DND-41 (cell line): ENCODE measurements around the gene CXXC1.

ENCODE experiments used
- CTCF ChIP-seq: IDR thresholded peaks from 2 replicates; pipeline ENCODE4 v1.5.1; 2012; ENCODE audit warnings: borderline replicate concordance, low read length, moderate library complexity, mild to moderate bottlenecking; ENCODE audit not compliant: poor library complexity, severe bottlenecking; ENCODE audit errors: extremely low read depth
- EZH2 ChIP-seq: IDR thresholded peaks from 3 replicates; pipeline ENCODE4 v1.6.1; 2012; ENCODE audit warnings: borderline replicate concordance, low read depth, mild to moderate bottlenecking, moderate library complexity, low read length, inconsistent platforms; ENCODE audit not compliant: severe bottlenecking

- TF ChIP-seq CTCF = no peak
- no peak for TF ChIP-seq EZH2
Observed at GRCh38 chr18:50285071-50285470, 2.4 kb downstream of the CXXC1 start.
